ENCODE data around the gene GGN. TPM values are rescaled to one million over a fixed set of nuclear protein-coding genes. Genes with fewer than 3 reads are reported as not detected.

GGN gene
- total RNA-seq, 3 donors from 2014 or later = 0.12 to 0.20 TPM; not detected in 1

DNA sequence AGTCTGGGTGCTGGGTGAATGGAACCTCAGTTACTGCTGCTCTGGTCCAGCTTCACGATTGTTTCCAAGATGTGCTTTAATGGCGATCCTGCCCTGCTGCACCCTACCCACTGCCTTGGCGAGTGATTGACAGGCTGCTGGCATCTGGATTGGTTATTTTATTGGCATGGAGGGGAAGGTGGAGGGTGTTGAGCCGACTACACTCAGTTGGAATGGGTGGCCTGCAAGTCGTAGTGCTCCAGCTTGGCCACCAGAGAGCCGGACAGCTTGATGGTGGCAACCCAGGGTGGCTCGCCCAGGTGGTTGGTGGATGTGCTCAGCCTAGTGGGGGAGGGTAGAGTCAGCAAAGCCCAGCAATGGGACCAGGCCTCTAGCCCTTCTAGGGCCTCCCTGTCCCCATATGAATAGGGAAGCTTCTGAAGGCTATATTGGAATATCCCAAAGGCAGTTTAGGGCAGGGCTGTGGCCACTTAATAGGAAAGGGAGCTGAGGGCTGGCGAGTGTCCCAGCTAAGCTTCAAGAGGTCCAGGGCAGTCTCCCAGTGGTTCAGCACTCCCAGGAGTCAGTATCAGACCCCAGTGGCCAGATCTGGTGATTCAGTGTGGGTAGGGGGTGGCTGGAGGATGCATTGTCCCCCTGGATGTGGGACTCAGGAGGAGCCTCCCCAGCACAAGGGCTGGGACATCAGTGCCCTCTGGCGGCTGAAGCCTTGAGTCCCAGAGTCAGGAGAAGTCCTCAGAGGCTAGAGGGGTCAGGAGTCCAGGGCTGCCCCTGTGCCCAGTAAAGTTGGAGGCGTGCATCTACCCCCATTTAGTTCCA, 3.4 kb downstream of the GGN start:
- Histone ChIP-seq H3K4me3 (no peak overlapping the region), H3K9me3 (no peaks in the 10 kb centered on the region), H3K4me1 (ENCODE audit: low read depth) (peaks cover 28% of the 10 kb centered on the region), H3K36me3 (ENCODE audit: low read depth) (peaks cover 3% of the 10 kb centered on the region)
- TF ChIP-seq, protein P1, sequence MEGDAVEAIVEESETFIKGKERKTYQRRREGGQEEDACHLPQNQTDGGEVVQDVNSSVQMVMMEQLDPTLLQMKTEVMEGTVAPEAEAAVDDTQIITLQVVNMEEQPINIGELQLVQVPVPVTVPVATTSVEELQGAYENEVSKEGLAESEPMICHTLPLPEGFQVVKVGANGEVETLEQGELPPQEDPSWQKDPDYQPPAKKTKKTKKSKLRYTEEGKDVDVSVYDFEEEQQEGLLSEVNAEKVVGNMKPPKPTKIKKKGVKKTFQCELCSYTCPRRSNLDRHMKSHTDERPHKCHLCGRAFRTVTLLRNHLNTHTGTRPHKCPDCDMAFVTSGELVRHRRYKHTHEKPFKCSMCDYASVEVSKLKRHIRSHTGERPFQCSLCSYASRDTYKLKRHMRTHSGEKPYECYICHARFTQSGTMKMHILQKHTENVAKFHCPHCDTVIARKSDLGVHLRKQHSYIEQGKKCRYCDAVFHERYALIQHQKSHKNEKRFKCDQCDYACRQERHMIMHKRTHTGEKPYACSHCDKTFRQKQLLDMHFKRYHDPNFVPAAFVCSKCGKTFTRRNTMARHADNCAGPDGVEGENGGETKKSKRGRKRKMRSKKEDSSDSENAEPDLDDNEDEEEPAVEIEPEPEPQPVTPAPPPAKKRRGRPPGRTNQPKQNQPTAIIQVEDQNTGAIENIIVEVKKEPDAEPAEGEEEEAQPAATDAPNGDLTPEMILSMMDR (IDR thresholded peaks at IDR 0.05) = no peak
- DNase-seq (no peak), ATAC-seq (no peak)
- intact Hi-C loops (cut with DNase I, micrococcal nuclease) = no loop called here

DNA sequence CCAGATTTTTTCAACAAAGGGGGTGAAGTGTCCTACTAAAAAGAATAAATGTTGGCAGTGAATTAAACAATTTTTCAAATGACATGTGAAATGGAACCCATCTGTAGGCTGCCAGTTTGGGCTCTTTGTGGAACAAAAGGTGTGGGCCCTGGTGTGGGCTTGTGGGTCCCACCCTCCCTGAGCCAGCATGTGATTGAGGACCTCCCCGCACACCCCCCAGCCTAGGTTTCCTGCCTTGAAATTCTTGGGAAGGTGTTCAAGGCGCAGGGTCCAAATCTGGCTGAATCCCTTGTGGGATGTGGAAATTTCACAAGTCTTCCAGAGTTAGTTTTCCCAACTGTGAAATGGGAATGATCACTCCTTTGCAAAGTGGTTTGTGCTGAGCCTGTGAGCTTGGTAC, 4.1 kb downstream of the GGN start:
- ATAC-seq (no peak), DNase-seq (no peak)
- H3K4me1 ChIP-seq (ENCODE audit: low read depth) = peaks cover 23% of the 10 kb centered on the region
- TF ChIP-seq, protein P1 (IDR thresholded peaks at IDR 0.05) = no peak
- peaks cover 3% of the 10 kb centered on the region for H3K36me3 ChIP-seq (ENCODE audit: low read depth)
- intact Hi-C loops (cut with DNase I, micrococcal nuclease) = no loop called here
- H3K4me3 ChIP-seq = no peak overlapping the region
- H3K9me3 ChIP-seq = no peaks in the 10 kb centered on the region

DNA sequence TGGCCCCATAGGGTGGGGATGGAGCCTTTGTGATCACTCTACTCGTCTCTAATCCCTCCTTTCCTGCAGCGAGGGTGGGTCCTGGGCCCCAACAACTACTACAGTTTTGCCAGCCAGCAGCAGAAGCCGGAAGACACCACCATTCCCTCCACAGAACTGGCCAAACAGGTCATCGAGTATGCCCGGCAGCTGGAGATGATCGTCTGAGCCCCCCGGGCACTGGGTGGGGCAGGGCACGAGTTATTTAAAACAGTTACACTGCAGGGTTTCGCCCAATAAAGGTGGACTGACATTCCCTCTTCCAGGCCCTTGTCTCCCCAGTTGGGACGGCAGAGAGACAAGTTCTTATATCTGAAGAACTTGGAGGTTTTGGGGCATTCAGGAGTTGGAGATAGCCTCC, 4.7 kb downstream of the GGN start:
- ATAC-seq (no peak), DNase-seq (no peak)
- Histone ChIP-seq H3K36me3 (ENCODE audit: low read depth) (peaks cover 3% of the 10 kb centered on the region), H3K9me3 (no peaks in the 10 kb centered on the region), H3K4me3 (no peak overlapping the region), H3K4me1 (ENCODE audit: low read depth) (peaks cover 19% of the 10 kb centered on the region)
- intact Hi-C loops (cut with DNase I, micrococcal nuclease) = no loop called here
- TF ChIP-seq, protein P1 (IDR thresholded peaks at IDR 0.05) = no peak

DNA sequence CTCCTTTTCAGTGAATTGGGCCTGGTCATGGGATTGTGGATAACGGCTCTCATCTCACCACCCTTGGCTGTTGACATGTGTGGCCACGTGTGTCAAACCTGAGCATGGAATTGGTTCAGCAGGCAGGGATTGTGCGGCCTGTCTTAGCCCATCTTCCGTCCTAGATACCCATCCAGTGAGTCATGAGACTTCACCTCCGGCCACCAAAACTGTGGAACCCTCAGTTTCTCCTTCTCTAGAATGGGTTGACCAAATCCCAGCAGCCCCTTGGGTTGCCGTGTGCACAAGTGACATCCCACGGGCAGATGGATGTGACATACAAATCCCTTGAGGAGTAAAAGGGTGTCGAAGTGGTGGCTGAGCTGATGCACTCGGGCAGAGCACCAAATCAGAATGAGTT, 6.7 kb downstream of the GGN start:
- Histone ChIP-seq H3K36me3 (ENCODE audit: low read depth) (peaks cover 3% of the 10 kb centered on the region), H3K4me1 (ENCODE audit: low read depth) (peaks cover 7% of the 10 kb centered on the region), H3K9me3 (no peaks in the 10 kb centered on the region), H3K4me3 (no peak overlapping the region)
- TF ChIP-seq, protein P1 (IDR thresholded peaks at IDR 0.05) = no peak
- intact Hi-C loops (cut with DNase I, micrococcal nuclease) = no loop called here
- DNase-seq (no peak), ATAC-seq (no peak)

DNA sequence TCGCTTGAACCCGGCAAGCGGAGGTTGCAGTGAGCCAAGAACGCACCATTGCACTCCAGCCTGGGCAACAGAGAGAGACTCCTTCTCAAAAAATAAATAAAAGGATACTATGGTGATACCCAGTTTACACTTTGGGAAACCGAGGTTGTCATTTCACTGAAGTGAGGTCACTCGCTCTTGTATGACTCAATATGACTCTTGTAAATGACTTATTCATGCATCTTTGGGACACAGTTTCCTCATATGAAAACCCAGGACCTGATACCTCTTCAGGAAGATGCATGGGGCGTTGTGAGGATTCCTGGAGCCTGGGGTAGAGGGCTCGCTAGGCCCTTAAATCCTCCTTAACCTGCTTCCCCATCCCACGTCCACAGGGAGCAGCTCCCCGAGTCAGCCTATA, 9.0 kb downstream of the GGN start:
- TF ChIP-seq, protein P1 (IDR thresholded peaks at IDR 0.05) = no peak
- intact Hi-C loops (cut with DNase I, micrococcal nuclease) = no loop called here

More for the DNA sequence above, 9.0 kb downstream of the GGN start:
- H3K4me1 ChIP-seq (ENCODE audit: low read depth) = peaks cover 13% of the 10 kb centered on the region
- ATAC-seq = no peak
- H3K36me3 ChIP-seq (ENCODE audit: low read depth) = peaks cover 8% of the 10 kb centered on the region
- no peaks in the 10 kb centered on the region for H3K9me3 ChIP-seq
- no peak for DNase-seq
- no peak overlapping the region for H3K4me3 ChIP-seq
